IMR-90 (cell line): ENCODE results near the gene NEGR1. TPM values are rescaled to one million over a fixed set of nuclear protein-coding genes. Genes with fewer than 3 reads are reported as not detected.

Experiments
- ATAC-seq: fragments of 200-7000 bp; cut with Tn5 transposase; 2 replicates; pipeline ENCODE4 v1.9.1; 2020; ENCODE audit warnings: low read depth, mild to moderate bottlenecking, moderate library complexity
- BruUV-seq: library from RNA; stranded (reverse); fragments of 400-500 nt; replicated peaks from 2 replicates; lab custom pipeline; 2021; lab: Mats Ljungman, UMichigan
- CTCF ChIA-PET: fragments of 300-600 bp; formaldehyde crosslinking; extraction: SDS; loops from one replicate; lab custom pipeline; 2021; ENCODE audit warnings: antibody characterized with exemption; lab: Yijun Ruan, JAX
- POLR2A ChIA-PET: fragments of 300-600 bp; sonication (Branson Sonifier 250); formaldehyde crosslinking; loops from one replicate; lab custom pipeline; 2022; ENCODE audit warnings: antibody characterized with exemption; ENCODE audit not compliant: unreplicated experiment; lab: Charles Lee
- DNase-seq: peaks from one replicate; pipeline ENCODE4 v3.0.0; 2013
- H2AFZ ChIP-seq: replicated peaks from 2 replicates; pipeline ENCODE3; 2013; ENCODE audit warnings: low read length, mild to moderate bottlenecking; ENCODE audit not compliant: poor library complexity
- H2AK5ac ChIP-seq: 2 replicates; pipeline ENCODE4 v1.6.1; 2013; ENCODE audit warnings: low read depth, low read length, inconsistent platforms
- H2AK9ac ChIP-seq: replicated peaks from 2 replicates; pipeline ENCODE3; 2013; ENCODE audit warnings: mild to moderate bottlenecking, low read depth, low read length, moderate library complexity; ENCODE audit not compliant: poor library complexity
- H2BK120ac ChIP-seq: 2 replicates; pipeline ENCODE4 v1.6.1; 2013; ENCODE audit warnings: low read depth, low read length, inconsistent platforms
- H2BK15ac ChIP-seq: 3 replicates; pipeline ENCODE4 v1.6.1; 2013; ENCODE audit warnings: low read depth, low read length, inconsistent platforms
- H2BK20ac ChIP-seq: 2 replicates; pipeline ENCODE4 v1.6.1; 2013; ENCODE audit warnings: low read depth, mild to moderate bottlenecking, inconsistent platforms, low read length, moderate library complexity
- H2BK5ac ChIP-seq: 2 replicates; pipeline ENCODE4 v1.6.1; 2013; ENCODE audit warnings: mild to moderate bottlenecking, low read depth, low read length, inconsistent platforms; ENCODE audit not compliant: poor library complexity, severe bottlenecking
- H3K14ac ChIP-seq: replicated peaks from 2 replicates; pipeline ENCODE4 v1.6.1; 2013; ENCODE audit warnings: low read depth, low read length, inconsistent platforms
- H3K18ac ChIP-seq: 2 replicates; pipeline ENCODE4 v1.6.1; 2013; ENCODE audit warnings: low read depth, low read length, control low read depth
- H3K23ac ChIP-seq: 2 replicates; pipeline ENCODE4 v1.6.1; 2013; ENCODE audit warnings: low read depth, low read length, inconsistent platforms
- H3K27ac ChIP-seq: 2 replicates; pipeline ENCODE4 v1.5.1; 2013; ENCODE audit warnings: mild to moderate bottlenecking, control low read depth, low read length; ENCODE audit not compliant: insufficient read depth
- H3K27me3 ChIP-seq: 2 replicates; pipeline ENCODE4 v1.6.1; 2013; ENCODE audit warnings: low read length; ENCODE audit not compliant: control insufficient read depth, insufficient read depth
- H3K36me3 ChIP-seq: 2 replicates; pipeline ENCODE4 v1.6.1; 2013; ENCODE audit warnings: low read length, mixed read lengths; ENCODE audit not compliant: control insufficient read depth, insufficient read depth
- H3K4ac ChIP-seq: 2 replicates; pipeline ENCODE4 v1.6.1; 2013; ENCODE audit warnings: low read depth, low read length, inconsistent platforms
- H3K4me1 ChIP-seq: 2 replicates; pipeline ENCODE4 v1.6.1; 2013; ENCODE audit warnings: low read length, mixed read lengths; ENCODE audit not compliant: control insufficient read depth, insufficient read depth
- H3K4me2 ChIP-seq: 2 replicates; pipeline ENCODE4 v1.6.1; 2013; ENCODE audit warnings: low read depth, mild to moderate bottlenecking, control low read depth, low read length, moderate library complexity
- H3K4me3 ChIP-seq: 2 replicates; pipeline ENCODE4 v1.5.1; 2013; ENCODE audit warnings: low read depth, mild to moderate bottlenecking, control low read depth, low read length, moderate library complexity; ENCODE audit not compliant: insufficient read depth
- H3K56ac ChIP-seq: 2 replicates; pipeline ENCODE4 v1.6.1; 2013; ENCODE audit warnings: low read length, inconsistent platforms; ENCODE audit not compliant: insufficient read depth; ENCODE audit errors: extremely low read depth
- H3K79me1 ChIP-seq, 2 experiments: 2 replicates each; pipeline ENCODE4 v1.6.1; 2013; ENCODE audit warnings: low read length in 2 of 2, inconsistent platforms in 1 of 2, low read depth in 1 of 2
- H3K9ac ChIP-seq: 2 replicates; pipeline ENCODE4 v1.6.1; 2013; ENCODE audit warnings: low read depth, low read length, control low read depth
- H3K9me1 ChIP-seq: 2 replicates; pipeline ENCODE4 v1.6.1; 2013; ENCODE audit warnings: low read length, inconsistent platforms; ENCODE audit not compliant: insufficient read depth
- H3K9me3 ChIP-seq: 2 replicates; pipeline ENCODE4 v1.6.1; 2013; ENCODE audit warnings: low read length; ENCODE audit not compliant: control insufficient read depth, insufficient read depth
- H4K20me1 ChIP-seq: 2 replicates; pipeline ENCODE4 v1.6.1; 2013; ENCODE audit warnings: low read length, inconsistent platforms; ENCODE audit not compliant: insufficient read depth
- H4K5ac ChIP-seq: 2 replicates; pipeline ENCODE4 v1.6.1; 2013; ENCODE audit warnings: mild to moderate bottlenecking, low read depth, low read length, control low read depth
- H4K8ac ChIP-seq, 2 experiments: 2 replicates each; pipeline ENCODE4 v1.6.1; 2013; ENCODE audit warnings: low read depth in 2 of 2, low read length in 2 of 2, control low read depth in 1 of 2, inconsistent platforms in 1 of 2
- H4K91ac ChIP-seq: 2 replicates; pipeline ENCODE4 v1.6.1; 2013; ENCODE audit warnings: low read depth, low read length, inconsistent platforms; ENCODE audit not compliant: insufficient read depth
- BHLHE40 ChIP-seq: fragments of 150-350 bp; IDR thresholded peaks from 2 replicates; pipeline ENCODE4 v1.6.1; 2016; ENCODE audit warnings: mild to moderate bottlenecking, low read depth, low read length
- CEBPB ChIP-seq: IDR thresholded peaks from 2 replicates; pipeline ENCODE4 v1.6.1; 2012; ENCODE audit warnings: low read depth, low read length, improper control_type of control experiment
- CHD1 ChIP-seq: IDR thresholded peaks from 2 replicates; pipeline ENCODE4 v1.6.1; 2012; ENCODE audit warnings: low read depth, low read length, improper control_type of control experiment
- CTCF ChIP-seq: conservative IDR thresholded peaks from 2 replicates; pipeline ENCODE4 v1.5.1; 2012; ENCODE audit warnings: mild to moderate bottlenecking, low read depth, low read length, improper control_type of control experiment
- ELK1 ChIP-seq: fragments of 150-350 bp; IDR thresholded peaks from 2 replicates; pipeline ENCODE4 v1.6.1; 2016; ENCODE audit warnings: low read depth, mild to moderate bottlenecking, low read length, moderate library complexity, borderline replicate concordance
- FOS ChIP-seq: fragments of 150-350 bp; IDR thresholded peaks from 2 replicates; pipeline ENCODE4 v1.6.1; 2016; ENCODE audit warnings: low read depth, low read length
- MAFK ChIP-seq: IDR thresholded peaks from 2 replicates; pipeline ENCODE4 v1.6.1; 2012; ENCODE audit warnings: low read depth, low read length, improper control_type of control experiment
- MAZ ChIP-seq: IDR thresholded peaks from 2 replicates; pipeline ENCODE4 v1.6.1; 2012; ENCODE audit warnings: low read depth, mild to moderate bottlenecking, low read length, improper control_type of control experiment, moderate library complexity, borderline replicate concordance
- MXI1 ChIP-seq: IDR thresholded peaks from 2 replicates; pipeline ENCODE4 v1.6.1; 2012; ENCODE audit warnings: low read depth, mild to moderate bottlenecking, low read length, moderate library complexity, borderline replicate concordance
- NFE2L2 ChIP-seq: fragments of 150-350 bp; IDR thresholded peaks from 2 replicates; pipeline ENCODE4 v1.6.1; 2016; ENCODE audit warnings: low read depth, mild to moderate bottlenecking, low read length
- POLR2A ChIP-seq: IDR thresholded peaks from 2 replicates; pipeline ENCODE4 v1.6.1; 2012; ENCODE audit warnings: mild to moderate bottlenecking, low read depth, low read length
- RAD21 ChIP-seq: IDR thresholded peaks from 2 replicates; pipeline ENCODE4 v1.6.1; 2012; ENCODE audit warnings: low read length, improper control_type of control experiment
- RCOR1 ChIP-seq: IDR thresholded peaks from 2 replicates; pipeline ENCODE4 v1.6.1; 2012; ENCODE audit warnings: mild to moderate bottlenecking, low read length, improper control_type of control experiment; ENCODE audit not compliant: insufficient replicate concordance
- RFX5 ChIP-seq: IDR thresholded peaks from 2 replicates; pipeline ENCODE4 v1.8.0; 2012; ENCODE audit warnings: low read depth, mild to moderate bottlenecking, low read length, moderate library complexity
- SMC3 ChIP-seq: fragments of 150-350 bp; IDR thresholded peaks from 2 replicates; pipeline ENCODE4 v1.6.1; 2016; ENCODE audit warnings: low read depth, mild to moderate bottlenecking, antibody characterized with exemption, low read length, moderate library complexity
- USF2 ChIP-seq: fragments of 150-350 bp; IDR thresholded peaks from 2 replicates; pipeline ENCODE4 v1.6.1; 2017; ENCODE audit warnings: mild to moderate bottlenecking, antibody characterized with exemption, low read length, low read depth
- WGBS, 2 experiments: methylation state at CpG; one replicate each; pipeline versions ENCODE4 v1.1.5 to v1.1.7; 2013; ENCODE audit warnings: missing lambda C conversion rate in 2 of 2; ENCODE audit not compliant: insufficient read length in 1 of 2; ENCODE audit errors: extremely low coverage in 2 of 2; 5-methylcytosine and 5-hydroxymethylcytosine counted together
- dilution Hi-C: fragments of 300-500 bp; cut with HindIII; formaldehyde crosslinking; loops from one replicate; pipeline ENCODE4 v1.14.3; 2018; ENCODE audit warnings: low sequenced_read_pairs; ENCODE audit not compliant: unreplicated experiment
- in situ Hi-C: fragments of 300-500 bp; cut with MboI; formaldehyde crosslinking; loops from 3 replicates; pipeline ENCODE4 v1.14.3; 2019; ENCODE audit warnings: low sequenced_read_pairs, inconsistent platforms, mixed read lengths
- intact Hi-C: fragments of 100-400 bp; cut with micrococcal nuclease; formaldehyde crosslinking; loops from 2 replicates; pipeline ENCODE4 v1.10.0; 2022
- polyA plus RNA-seq, 3 experiments: library from polyadenylated mRNA; depleted of rRNA; stranded (reverse); fragments of >200 nt; gene quantifications; 2 replicates each; pipeline ENCODE4 v1.2.3, GENCODE V29; 2012; ENCODE audit warnings: low replicate concordance in 1 of 3
- total RNA-seq: library from RNA; depleted of rRNA; stranded (reverse); fragments of >200 nt; gene quantifications from 2 replicates; pipeline ENCODE4 v1.2.3, GENCODE V29; 2012

The NEGR1 gene
- total and polyA plus RNA-seq, 2 of the 4 experiments (the other 2 are of a cell fraction), result 5.1 to 9.1 TPM

- no peak overlapping the region for H2AK5ac ChIP-seq
- H3K14ac ChIP-seq, result no peak overlapping the region
- no peaks in the 10 kb centered on the region for H3K27me3 ChIP-seq
- dilution Hi-C loops (no loop called here), in situ Hi-C loops (no loop called here), intact Hi-C loops (no loop called here)
- POLR2A ChIA-PET, result no interaction called here
- H2BK120ac ChIP-seq, result no peak overlapping the region
- no peak overlapping the region for H2BK15ac ChIP-seq
- H3K9me1 ChIP-seq, result no peaks in the 10 kb centered on the region
- no peak overlapping the region for H2AFZ ChIP-seq
- no peak overlapping the region for H3K56ac ChIP-seq
- DNase-seq, result no peak
- no peaks in the 10 kb centered on the region for H3K36me3 ChIP-seq
- no peak overlapping the region for H3K9ac ChIP-seq
- no peaks in the 10 kb centered on the region for H3K9me3 ChIP-seq
- H2BK20ac ChIP-seq, result no peak overlapping the region
- H3K79me1 ChIP-seq, result no peaks in the 10 kb centered on the region; a peak in 1 of 4 replicates
- H3K4me1 ChIP-seq, result peaks cover 2% of the 10 kb centered on the region; the same call in 1 of the 2 replicates
- no peak overlapping the region for H4K8ac ChIP-seq
- ATAC-seq, result peak; percentile 35; the same call in 1 of the 2 replicates
- no peak overlapping the region for H3K27ac ChIP-seq
- H2AK9ac ChIP-seq, result no peak overlapping the region
- no peak overlapping the region for H3K23ac ChIP-seq
- no TSS peak for BruUV-seq
- no peaks in the 10 kb centered on the region for H4K20me1 ChIP-seq
- CTCF ChIA-PET, result no interaction called here
- H3K4me3 ChIP-seq, result no peak overlapping the region
- H3K4me2 ChIP-seq, result no peak overlapping the region
- TF ChIP-seq CTCF (no peak), MAZ (no peak), MAFK (no peak), MXI1 (no peak), RAD21 (no peak), BHLHE40 (no peak), POLR2A (no peak), FOS (no peak), CHD1 (no peak), RCOR1 (no peak), NFE2L2 (no peak), RFX5 (no peak), SMC3 (no peak), USF2 (no peak), ELK1 (no peak), CEBPB (no peak)
- WGBS, 2 experiments, result no CpG with 5 or more reads among the region's 3 CpGs
- H4K91ac ChIP-seq, result no peak overlapping the region
- H3K18ac ChIP-seq, result no peak overlapping the region
- no peak overlapping the region for H2BK5ac ChIP-seq
- H4K5ac ChIP-seq, result no peak overlapping the region
- no peak overlapping the region for H3K4ac ChIP-seq
Observed at GRCh38 chr1:71488555-71489252, 793.6 kb downstream of the NEGR1 start.
